Duodenal mucosa (tissue), 2 donors: ENCODE data around the gene ACSS1.
A peak's percentile ranks its signal among the peaks of the same experiment; 100 is the strongest.

Source experiments
- H3K27ac ChIP-seq: one replicate; pipeline ENCODE4 v1.7.0; 2013; ENCODE audit warnings: low read depth, low read length
- H3K27me3 ChIP-seq, 2 donors: one replicate each; pipeline ENCODE4 v1.7.0; 2013; ENCODE audit warnings: low read length in 2 of 2, control low read depth in 1 of 2; ENCODE audit not compliant: insufficient read depth in 2 of 2, control insufficient read depth in 1 of 2
- H3K36me3 ChIP-seq, 2 donors: one replicate each; pipeline ENCODE4 v1.7.0; 2013; ENCODE audit warnings: low read length in 2 of 2, control low read depth in 1 of 2; ENCODE audit not compliant: insufficient read depth in 2 of 2, control insufficient read depth in 1 of 2
- H3K4me1 ChIP-seq, 2 donors: one replicate each; pipeline ENCODE4 v1.7.0; 2013; ENCODE audit warnings: low read length in 2 of 2, control low read depth in 1 of 2; ENCODE audit not compliant: insufficient read depth in 2 of 2, control insufficient read depth in 1 of 2
- H3K4me3 ChIP-seq, 2 donors: one replicate each; pipeline ENCODE4 v1.7.0; 2013; ENCODE audit warnings: low read length in 2 of 2, low read depth in 1 of 2
- H3K9ac ChIP-seq, 2 donors: one replicate each; pipeline ENCODE4 v1.7.0; 2013; ENCODE audit warnings: low read length in 2 of 2, low read depth in 1 of 2
- H3K9me3 ChIP-seq, 2 donors: one replicate each; pipeline ENCODE4 v1.7.0; 2013; ENCODE audit warnings: low read length in 2 of 2, control low read depth in 1 of 2; ENCODE audit not compliant: control insufficient read depth in 1 of 2

ACSS1 gene

DNA sequence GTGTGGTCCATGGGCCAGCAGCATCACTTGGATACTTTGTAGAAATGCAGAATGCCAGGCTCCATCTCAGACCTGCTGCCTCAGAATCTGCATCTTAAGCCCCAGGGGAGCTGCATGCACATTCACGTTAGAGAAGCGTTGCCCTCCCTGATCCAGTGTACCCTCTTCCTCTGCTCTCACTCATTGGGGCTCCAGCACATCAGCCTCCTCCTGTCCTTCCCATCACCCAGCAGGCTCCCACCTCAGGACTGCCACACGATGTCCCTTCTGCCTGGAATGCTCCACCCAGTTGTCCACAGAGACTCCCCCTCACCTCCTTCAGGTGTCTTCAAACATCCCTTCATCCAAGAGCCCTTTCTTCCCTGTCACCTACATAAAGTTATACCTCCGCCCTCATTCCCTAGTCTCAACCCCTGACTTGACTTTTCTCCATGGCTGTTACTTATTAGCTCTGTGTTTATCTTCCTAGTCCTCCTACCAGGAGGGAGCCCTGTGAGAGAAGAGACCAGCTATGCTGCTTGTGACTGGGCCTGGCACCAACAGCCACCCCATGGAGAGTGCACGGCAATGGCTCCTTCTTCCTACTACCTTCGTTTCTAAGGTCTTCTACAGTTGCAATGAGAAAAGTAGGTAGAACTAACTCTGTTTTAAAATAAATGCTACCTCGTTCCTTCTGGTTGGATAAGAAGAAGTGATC, 3.3 kb upstream of the ACSS1 start:
- H3K4me1 ChIP-seq: peaks cover 37 to 40% of the 10 kb centered on the region in 2 donors
- no peaks in the 10 kb centered on the region for H3K9me3 ChIP-seq
- no peak overlapping the region for H3K4me3 ChIP-seq
- H3K9ac ChIP-seq: no peak overlapping the region
- H3K27me3 ChIP-seq: no peaks in the 10 kb centered on the region
- no peak overlapping the region for H3K27ac ChIP-seq
- H3K36me3 ChIP-seq: no peaks in the 10 kb centered on the region

DNA sequence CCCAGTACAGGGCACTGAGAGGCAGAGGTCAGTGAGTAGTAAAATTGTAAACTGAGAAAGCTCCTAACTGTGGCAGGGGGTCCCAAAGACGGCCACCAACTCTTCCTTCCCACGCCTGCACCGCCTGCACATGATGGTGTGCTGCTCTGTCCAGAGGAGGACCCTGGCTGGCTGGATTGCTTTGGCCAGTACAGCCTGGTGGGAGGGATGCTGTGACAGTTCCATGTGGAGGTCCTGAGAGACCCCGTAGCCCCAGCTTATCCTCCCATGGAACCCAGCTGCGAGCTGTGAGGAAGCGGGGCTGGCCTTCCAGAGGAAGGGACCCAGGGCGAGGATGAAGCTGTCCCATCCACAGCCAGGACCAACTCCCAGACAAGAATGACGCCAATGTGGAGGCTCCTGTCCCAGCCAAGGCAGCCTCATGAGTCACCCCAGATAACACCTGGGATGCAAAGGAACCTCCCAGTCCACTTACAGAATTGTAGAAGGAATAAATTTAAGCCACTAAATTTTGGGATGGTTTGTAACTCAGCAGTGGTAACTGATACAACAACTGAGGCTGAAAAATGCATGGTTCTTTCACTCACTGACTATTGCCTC, 2.0 kb upstream of the ACSS1 start:
- Histone ChIP-seq H3K9me3 (no peaks in the 10 kb centered on the region), H3K27ac (no peak overlapping the region), H3K4me1 (peaks cover 37 to 42% of the 10 kb centered on the region in 2 donors), H3K36me3 (no peaks in the 10 kb centered on the region), H3K27me3 (no peaks in the 10 kb centered on the region), H3K4me3 (no peak overlapping the region), H3K9ac (no peak overlapping the region)

DNA sequence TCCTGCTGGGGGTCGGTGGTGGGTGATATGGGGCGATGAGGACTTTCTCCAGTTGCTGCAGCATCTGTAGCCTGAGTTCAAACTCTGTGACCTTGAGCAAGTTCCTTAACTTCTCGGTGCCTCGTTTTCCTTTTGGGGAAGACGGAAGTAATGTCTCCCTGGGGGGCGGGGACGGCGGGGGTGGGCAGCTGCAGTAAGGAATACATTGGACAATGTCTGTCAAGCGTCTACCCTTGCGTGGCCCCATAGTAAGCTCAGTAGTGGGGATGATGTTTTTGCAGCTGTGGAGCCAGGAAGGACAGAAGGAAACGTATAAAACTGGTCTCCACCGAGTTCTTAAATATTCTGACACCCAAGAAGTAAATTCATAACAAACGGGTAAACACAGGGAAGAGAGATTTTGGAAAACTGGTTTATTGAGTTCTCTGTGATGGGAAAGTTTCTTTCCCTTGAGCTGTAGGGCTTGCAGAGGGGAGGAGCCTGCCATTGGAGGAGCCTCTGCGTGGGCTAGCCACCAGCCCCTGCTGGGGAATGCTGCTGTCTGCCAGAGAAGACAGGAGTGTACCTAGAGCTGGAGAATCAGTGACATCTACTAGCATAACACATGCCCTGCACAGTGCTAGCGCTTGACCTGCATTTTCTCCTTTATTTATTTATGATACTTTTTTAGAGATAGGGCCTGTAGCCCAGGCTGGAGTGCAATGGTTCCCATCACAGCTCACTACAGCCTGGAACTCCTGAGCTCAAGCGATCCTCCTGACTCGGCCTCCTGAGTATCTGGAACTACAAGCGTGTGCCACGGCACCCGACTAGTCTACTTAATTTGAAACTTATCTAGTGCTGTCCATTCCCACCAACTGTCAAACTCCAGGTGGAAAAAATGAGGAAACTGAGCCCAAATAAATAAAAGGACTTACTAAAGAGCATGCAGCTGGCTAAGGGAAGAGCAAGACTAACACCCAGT, 1.2 kb upstream of the ACSS1 start:
- Histone ChIP-seq H3K4me1 (peaks cover 44 to 46% of the 10 kb centered on the region in 2 donors), H3K4me3 (peak overlapping the region; percentile 86 to 88), H3K27ac (no peak overlapping the region), H3K36me3 (no peaks in the 10 kb centered on the region), H3K9ac (peak overlapping the region; percentile 87 to 92), H3K9me3 (no peaks in the 10 kb centered on the region), H3K27me3 (no peaks in the 10 kb centered on the region)

DNA sequence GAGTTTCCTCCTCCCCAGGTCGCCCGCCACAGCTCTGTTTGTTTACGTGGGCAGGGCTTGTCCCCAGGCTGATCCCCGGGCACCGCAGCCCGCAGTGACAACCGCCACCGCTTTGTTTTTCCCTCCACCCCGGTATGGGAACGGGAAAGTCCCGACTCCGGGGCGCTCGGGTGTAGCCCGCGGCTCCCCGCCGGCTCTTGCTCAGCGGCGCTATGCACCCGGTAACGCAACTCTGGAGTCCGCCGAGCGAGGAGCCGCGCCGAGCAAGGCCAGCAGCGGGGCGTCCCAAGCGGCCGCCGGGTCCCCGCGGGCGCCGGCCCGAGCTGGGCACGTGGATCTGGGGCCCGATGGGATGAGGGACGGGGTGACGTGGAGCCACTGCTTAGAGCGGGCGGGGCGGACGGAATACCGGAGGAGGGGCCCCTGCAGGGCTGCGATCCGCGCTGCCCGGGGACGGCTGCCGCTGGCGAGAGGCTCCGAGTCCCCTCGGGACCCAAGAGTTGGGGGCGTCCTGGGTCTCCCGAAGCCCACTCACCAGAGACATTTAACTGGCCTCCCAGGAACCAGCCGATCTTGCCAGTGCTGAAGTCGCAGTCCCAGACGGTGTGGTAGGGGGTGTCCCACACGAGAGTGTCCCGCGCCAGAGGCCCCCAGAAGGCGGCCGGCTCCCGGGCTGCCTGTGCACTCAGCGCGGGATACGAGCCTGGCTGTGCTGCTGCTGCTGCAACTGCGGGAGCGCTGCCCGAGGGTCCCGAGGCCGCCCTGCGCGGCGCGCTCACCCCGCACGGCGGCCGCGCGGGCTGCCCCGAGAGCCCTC, 497 bp downstream of the ACSS1 start:
- H3K9me3 ChIP-seq: no peaks in the 10 kb centered on the region
- peak overlapping the region; percentile 87 to 92 for H3K9ac ChIP-seq
- peak overlapping the region; percentile 87 for H3K27ac ChIP-seq
- peak overlapping the region; percentile 86 to 88 for H3K4me3 ChIP-seq
- peaks cover 59 to 60% of the 10 kb centered on the region in 2 donors for H3K4me1 ChIP-seq
- H3K36me3 ChIP-seq: no peaks in the 10 kb centered on the region
- H3K27me3 ChIP-seq: no peaks in the 10 kb centered on the region

DNA sequence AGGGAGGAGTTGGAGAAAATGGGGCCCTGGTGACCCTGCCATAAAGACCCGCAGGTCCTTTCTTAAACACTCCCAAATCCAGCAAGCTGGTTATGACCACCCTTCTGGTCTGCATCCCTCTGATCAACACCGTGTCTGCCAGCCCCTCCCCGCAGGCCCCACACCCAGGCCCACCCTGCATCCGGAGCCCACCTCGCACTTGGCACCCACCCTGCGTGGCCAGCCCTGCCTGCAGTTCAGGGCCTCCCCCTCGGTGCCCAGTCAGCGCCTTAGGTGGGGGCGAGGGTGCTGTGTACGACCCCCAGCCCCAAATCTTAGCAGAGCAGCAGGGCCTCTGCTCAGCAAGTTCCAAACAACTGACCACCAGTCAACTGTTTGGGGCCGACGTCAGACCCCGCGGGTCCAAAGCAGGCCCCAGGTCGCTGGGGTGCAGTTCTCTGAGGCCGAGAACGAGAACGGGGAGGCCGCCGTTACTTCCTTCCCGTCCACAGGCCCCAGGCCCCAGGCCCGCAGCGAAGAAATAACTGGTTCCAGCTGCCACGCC, 1.2 kb downstream of the ACSS1 start:
- no peaks in the 10 kb centered on the region for H3K36me3 ChIP-seq
- peak overlapping the region; percentile 86 to 88 for H3K4me3 ChIP-seq
- peak overlapping the region; percentile 87 to 92 for H3K9ac ChIP-seq
- H3K27ac ChIP-seq: peak overlapping the region; percentile 87
- no peaks in the 10 kb centered on the region for H3K27me3 ChIP-seq
- H3K4me1 ChIP-seq: peaks cover 65 to 66% of the 10 kb centered on the region in 2 donors
- no peaks in the 10 kb centered on the region for H3K9me3 ChIP-seq

DNA sequence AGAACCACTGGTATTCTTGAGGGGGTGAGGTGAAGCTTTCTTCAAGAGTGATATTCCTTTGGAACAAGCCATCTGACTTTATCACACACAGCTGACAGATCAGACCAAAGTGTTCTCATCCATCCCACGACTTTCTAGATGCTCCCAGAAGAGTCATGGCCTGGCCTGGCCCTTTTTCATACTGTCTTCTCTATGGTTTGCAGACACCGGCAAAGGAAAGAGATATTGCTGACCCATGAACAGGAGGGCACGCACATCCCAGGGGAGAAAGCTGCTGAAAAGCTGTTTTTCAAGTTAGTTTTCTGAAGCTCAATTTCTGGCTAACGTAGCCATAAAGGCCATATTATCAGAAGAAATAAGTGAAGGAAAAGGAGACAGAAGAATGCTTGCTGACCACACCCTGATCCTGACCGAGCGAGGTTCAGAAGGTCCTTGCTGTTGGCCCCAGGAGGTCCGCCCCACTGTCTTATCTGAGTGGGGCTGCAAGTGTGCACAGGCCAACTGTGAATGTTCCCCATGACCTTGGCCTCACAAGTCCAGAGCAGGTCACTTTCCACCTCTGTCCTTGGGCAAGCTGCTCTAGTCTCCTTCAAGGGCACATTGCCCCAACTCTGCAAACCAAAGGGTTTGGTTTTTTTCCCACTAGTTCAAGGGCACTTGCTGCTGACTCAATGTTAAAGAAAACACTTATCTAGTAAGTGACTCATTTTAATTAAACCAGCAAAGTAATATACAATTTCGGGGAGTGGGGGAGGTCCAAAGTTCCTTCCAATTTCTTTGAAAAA, 2.0 kb downstream of the ACSS1 start:
- H3K36me3 ChIP-seq: peaks cover 5 to 8% of the 10 kb centered on the region in 2 donors
- H3K27me3 ChIP-seq: no peaks in the 10 kb centered on the region
- H3K27ac ChIP-seq: peak overlapping the region; percentile 87
- peaks cover 65 to 66% of the 10 kb centered on the region in 2 donors for H3K4me1 ChIP-seq
- peak overlapping the region; percentile 86 to 88 for H3K4me3 ChIP-seq
- H3K9me3 ChIP-seq: no peaks in the 10 kb centered on the region
- H3K9ac ChIP-seq: peak overlapping the region; percentile 87 to 92

DNA sequence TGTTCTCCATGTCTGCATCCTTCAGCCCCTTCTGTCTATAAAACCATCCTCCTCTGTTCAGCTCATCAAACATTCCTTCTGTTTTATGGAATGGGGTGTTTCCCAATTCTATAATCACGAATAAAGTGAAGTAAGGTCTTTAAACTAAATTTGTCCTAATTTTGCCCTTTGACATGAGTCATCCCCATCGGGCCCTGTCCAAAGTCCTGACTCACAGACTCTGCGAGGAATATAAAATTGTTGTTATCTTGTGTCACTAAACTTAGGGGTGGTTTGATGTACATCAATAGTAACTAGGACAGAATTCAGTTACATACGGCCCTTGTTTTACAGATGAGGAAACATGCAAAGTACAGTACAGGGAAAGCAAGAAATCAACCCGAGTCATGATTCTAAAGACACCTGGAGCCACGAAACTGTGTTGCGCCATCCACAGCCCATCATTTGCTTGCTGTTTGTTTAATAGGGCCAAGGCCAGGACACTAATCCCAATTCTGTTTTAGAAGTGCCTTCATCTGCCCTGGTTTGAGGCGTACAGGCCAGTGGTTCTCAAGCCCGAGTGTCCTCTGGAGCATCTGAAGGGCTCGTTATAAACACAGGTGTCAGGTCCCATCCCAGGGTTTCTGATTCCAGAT, 2.8 kb downstream of the ACSS1 start:
- Histone ChIP-seq H3K9me3 (no peaks in the 10 kb centered on the region), H3K27me3 (no peaks in the 10 kb centered on the region), H3K4me1 (peaks cover 66 to 72% of the 10 kb centered on the region in 2 donors), H3K4me3 (peak overlapping the region; percentile 86 to 88), H3K36me3 (peaks cover 7 to 8% of the 10 kb centered on the region in 2 donors), H3K27ac (peak overlapping the region; percentile 26), H3K9ac (peak overlapping the region in 1 of 2 donors; percentile 5)

DNA sequence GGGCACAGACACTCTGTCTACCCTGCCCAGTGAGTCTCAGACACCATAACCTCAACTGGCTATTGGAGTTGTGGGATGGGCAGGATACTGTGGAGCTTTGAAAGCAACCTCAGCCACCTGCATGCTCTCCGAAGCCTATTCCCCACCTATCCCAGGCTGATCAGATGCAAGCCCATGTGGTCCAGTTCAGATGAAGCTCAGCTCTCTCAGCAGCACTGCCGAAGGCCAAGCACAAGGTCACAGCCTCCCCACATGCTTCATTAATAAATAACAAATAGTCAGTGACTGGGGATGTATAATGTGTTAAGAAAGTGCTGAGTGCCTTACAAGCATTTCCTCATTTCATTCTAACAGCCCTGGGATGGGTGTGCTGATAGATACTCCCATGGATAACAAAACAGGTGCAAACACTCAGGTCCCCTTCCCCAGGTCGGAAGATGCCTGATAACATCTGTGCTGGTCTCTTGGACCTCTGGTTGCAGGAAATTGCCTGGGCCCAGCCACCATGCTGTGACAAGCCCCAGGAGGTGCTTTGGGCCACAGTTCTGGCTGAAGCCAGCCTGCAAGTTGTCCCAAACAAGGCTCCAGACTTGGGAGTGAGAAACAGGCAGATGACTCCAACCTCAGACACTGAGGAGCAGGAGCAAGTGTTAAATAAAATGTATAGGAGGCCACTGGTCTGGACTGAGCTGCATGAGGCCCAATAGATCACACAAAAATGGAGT, 3.7 kb downstream of the ACSS1 start:
- H3K9ac ChIP-seq: peak overlapping the region in 1 of 2 donors; percentile 5

More for the DNA sequence above, 3.7 kb downstream of the ACSS1 start:
- Histone ChIP-seq H3K4me1 (peaks cover 70 to 74% of the 10 kb centered on the region in 2 donors), H3K9me3 (no peaks in the 10 kb centered on the region), H3K27ac (peak overlapping the region; percentile 61), H3K36me3 (peaks cover 7 to 8% of the 10 kb centered on the region in 2 donors), H3K4me3 (peak overlapping the region; percentile 4 to 88), H3K27me3 (no peaks in the 10 kb centered on the region)
